HT1080 (cell line): ENCODE measurements around the gene PARD3B. TPM values are rescaled to one million over a fixed set of nuclear protein-coding genes. Genes with fewer than 3 reads are reported as not detected.

ENCODE experiments used
- DNase-seq: peaks from one replicate; pipeline ENCODE4 v3.0.0-alpha.2; 2015; ENCODE audit warnings: low read depth
- total RNA-seq: library from RNA; depleted of rRNA; stranded (reverse); fragments of >200 nt; shearing (Covaris generic); gene quantifications from 2 replicates; pipeline ENCODE4 v1.2.3, GENCODE V29; 2014

PARD3B gene
- total RNA-seq, 1 experiment from 2014 or later = 2.2 TPM

DNA sequence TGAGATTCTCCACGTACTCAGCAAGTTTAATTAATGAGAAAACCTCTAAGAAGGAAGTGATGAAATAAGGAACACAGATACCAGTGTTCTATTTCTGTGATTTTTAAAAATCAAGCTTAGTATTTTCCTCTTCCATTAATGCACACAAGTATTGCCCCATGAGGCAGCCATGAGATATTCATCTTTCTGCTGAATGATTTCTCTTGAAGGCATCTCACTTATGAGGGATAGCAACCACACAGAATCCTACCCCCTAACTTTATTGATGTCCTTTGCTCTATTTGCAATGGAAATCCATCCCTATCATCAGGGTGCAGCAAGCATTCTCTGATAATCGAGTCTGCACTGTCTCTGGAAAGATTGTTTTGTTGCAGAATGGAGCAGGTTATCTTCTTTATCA lies 893.0 kb downstream of the PARD3B start:
- DNase-seq = no peak

GRCh38 chr2:205439621-205440020 lies 894.3 kb downstream of the PARD3B start:
- DNase-seq = no peak

DNA sequence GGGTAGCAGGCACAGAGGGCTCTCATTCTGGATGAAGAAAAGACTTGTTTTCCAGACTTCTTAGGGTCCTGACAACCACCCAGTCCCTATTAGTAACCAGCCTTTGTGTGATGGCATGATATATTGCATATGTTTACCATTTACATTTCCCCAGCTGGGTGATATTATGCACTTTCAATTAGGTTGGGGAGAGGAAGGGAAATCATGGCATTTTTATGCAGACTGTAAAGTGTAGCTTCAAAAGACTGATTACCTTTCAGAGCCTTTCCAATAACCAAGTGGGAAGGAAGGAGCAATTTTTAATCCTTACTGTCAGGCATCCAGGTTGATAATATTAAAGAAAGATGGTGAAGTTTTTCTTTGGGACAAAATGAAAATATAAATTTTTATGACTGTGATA lies 896.2 kb downstream of the PARD3B start:
- no peak for DNase-seq

DNA sequence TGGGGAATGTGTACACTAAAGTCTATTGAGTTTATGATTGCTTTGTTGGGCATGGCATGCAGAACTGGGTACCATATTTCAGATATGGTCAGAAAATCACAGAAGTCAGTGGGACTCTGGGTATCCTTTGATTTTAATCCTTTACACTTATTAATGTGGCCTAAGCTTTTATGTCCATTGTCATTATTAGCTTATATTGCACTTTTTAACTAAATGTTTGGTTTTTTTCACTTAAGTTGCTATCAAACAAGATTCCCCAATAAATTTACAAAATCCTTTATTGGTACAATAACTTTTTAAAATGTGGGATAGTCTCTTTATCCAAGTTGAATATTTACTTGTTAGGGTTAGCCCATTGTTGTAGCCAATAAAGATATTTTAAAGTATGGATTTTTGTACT lies 902.9 kb downstream of the PARD3B start:
- no peak for DNase-seq

GRCh38 chr2:205451901-205452512 lies 906.7 kb downstream of the PARD3B start:
- no peak for DNase-seq

GRCh38 chr2:205453202-205453601 lies 907.9 kb downstream of the PARD3B start:
- no peak for DNase-seq

DNA sequence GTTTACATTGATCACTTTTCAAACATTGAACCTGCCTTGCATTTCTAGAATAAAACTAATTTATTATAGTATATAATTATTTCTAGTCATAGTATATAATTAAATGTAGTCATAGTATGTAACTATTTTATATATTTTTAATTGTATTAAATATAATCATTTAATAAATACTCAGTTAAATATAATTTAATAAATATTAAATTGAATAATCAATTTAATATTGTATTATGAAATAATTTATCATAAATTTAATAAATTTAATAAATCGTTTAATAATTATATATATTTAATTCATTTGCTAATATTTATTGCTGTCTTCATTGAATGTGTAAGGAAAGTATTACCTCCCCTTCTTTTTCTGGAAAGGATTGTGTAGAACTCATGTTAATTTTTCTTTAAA lies 911.4 kb downstream of the PARD3B start:
- no peak for DNase-seq

GRCh38 chr2:205460217-205460616 lies 914.9 kb downstream of the PARD3B start:
- DNase-seq = no peak

DNA sequence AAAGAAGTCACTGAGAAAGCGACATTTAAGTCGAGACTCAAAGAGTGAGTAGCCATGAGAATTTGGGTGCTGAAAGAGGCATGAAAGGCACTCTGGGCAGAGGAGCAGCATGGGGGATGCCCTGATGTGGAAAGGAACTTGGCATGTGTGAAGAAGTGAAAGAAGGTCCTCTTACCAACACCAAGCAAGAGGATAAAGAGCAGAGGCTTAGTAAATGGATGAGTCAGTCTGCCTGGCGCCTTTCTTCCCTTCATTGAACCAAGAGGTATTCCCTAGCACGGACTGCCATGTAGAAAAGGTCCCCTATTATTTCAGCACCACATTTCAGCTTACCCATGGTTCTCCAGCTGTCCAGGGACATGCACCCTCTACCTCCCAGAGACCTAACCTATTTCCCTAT lies 915.9 kb downstream of the PARD3B start:
- peak; percentile 57 for DNase-seq

GRCh38 chr2:205461678-205462665 lies 916.7 kb downstream of the PARD3B start:
- peak; percentile 9 for DNase-seq

DNA sequence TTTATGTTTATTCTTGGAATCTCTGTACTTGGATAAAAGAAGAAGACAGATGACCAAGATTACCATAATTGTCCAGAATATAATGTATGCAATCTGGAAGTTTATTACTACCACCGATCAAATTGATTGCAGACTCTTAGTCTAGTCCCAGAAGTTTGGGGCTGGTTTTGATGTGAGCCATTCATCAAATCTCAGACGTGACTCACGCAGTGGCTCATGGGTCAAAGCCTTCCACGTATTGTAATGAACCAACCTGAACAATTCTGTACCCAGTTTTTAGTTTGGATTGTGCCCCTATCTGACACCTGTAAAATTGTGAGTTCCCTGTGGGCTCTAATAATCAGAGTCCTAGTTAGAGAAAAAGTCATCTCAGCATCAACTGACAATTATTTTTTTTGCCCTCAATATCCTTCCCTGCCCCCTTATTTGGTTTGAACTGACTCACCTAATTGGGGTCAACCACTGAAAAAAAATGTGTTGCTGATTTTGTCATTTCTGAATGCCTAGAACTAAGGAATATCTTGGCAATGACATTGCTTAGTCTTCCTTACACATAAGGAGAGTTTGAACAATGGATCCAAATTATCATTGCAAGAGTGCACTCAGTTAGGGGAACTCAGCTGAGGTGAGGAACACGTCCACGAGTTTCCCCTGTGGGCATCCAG lies 917.5 kb downstream of the PARD3B start:
- peak; percentile 28 for DNase-seq

- DNase-seq = no peak
Observed at GRCh38 chr2:205463466-205464025, 918.3 kb downstream of the PARD3B start.

DNA sequence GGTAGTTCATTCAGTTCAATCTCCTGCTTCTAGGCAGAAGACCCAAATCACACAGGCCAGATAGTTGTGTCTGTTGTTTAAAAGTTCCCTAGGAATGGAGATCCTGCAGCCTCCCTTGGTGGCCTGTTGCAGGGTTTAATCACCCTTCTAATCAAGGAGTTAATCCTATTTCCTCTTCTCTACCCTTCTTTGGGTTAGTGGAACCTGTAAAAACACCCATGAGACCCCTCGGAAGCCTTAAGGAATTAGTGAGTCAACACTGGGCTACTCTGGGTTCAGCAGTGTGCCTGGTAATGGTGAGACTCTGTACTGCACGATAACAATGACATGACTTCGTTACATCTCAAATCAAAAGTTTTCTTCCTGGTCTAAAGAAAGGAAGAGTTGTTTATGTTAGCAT lies 919.4 kb downstream of the PARD3B start:
- DNase-seq = no peak

- DNase-seq = no peak
Observed at GRCh38 chr2:205465791-205466190, 920.5 kb downstream of the PARD3B start.

GRCh38 chr2:205471776-205472175 lies 926.5 kb downstream of the PARD3B start:
- DNase-seq = no peak

DNA sequence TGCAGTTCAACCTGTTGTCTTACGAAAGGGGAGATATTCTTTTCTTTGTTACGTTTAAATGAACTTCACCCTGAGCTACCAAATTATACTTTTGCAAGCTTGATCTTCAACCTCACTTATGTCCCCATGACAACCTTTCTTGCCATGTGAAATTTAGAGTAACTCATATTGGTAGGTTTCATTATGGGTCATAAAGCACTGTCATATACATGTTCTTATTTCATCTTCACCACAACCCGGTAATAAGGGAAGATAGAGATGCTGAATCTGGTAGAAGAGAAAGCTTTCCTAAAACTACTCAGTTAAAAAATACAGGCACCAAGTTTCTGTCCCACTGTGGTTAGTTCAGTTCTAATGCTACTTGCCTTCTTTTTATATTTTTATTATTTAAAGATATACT lies 928.5 kb downstream of the PARD3B start:
- DNase-seq = no peak

- DNase-seq = peak; percentile 42
Observed at GRCh38 chr2:205474741-205475415, 929.6 kb downstream of the PARD3B start.

DNA sequence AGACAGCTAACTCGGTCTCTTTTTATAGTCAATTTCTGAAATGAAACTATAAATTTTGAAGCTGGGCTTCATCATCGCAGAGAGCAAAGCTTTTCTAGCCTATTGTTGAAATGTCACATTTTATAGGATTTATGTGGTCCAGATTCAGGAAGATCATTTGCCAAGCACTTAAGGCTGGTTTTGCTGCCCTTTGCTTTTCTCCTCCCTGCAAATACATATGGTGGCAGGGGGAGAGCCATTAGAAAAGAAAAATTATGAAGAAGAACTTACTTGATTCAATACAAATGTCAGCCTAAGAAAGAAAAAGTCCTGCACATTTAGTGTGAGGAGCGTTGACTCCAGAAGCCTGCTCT lies 930.1 kb downstream of the PARD3B start:
- DNase-seq = no peak

DNA sequence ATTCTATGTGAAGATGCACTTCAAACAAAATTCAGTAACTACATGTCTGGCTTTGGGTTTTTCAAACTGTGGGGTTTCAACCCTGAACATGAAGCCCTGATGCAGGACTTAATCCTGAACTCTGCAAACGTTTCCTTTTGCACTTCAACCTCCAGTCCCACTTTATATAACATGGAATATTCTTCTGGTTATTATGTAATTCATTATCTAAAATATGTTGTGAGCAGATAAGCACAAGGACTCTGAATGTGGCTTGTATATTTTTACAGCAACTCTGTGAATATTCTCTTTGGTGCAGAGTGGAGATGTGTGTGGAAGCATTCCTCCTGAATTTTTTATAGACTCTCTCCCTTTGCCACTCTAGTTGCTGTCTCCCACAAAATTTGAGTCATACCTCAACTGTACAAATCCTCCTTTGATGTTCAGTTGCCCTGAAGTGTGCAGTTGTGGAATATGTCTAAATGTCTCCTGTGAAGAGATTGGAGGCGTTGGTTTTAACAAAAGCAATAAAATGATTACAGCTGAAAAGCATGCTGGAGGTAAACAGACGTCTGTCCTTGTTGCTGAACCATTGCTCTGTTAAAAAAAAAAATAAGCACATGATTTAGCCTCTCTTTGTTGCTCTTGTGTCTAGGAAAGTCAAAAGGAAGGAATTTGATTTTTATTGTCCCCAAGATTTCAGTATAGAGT lies 931.9 kb downstream of the PARD3B start:
- peak; percentile 11 for DNase-seq

- no peak for DNase-seq
Observed at GRCh38 chr2:205481861-205482260, 936.6 kb downstream of the PARD3B start.
